GM21367 (cell line): ENCODE results near the gene HCLS1.
A peak's percentile ranks its signal among the peaks of the same experiment; 100 is the strongest.

Source experiments
- ATAC-seq: cut with Tn5 transposase; IDR thresholded peaks from one replicate; pipeline ENCODE4 v1.9.1; 2021; ENCODE audit not compliant: unreplicated experiment

Gene HCLS1

DNA sequence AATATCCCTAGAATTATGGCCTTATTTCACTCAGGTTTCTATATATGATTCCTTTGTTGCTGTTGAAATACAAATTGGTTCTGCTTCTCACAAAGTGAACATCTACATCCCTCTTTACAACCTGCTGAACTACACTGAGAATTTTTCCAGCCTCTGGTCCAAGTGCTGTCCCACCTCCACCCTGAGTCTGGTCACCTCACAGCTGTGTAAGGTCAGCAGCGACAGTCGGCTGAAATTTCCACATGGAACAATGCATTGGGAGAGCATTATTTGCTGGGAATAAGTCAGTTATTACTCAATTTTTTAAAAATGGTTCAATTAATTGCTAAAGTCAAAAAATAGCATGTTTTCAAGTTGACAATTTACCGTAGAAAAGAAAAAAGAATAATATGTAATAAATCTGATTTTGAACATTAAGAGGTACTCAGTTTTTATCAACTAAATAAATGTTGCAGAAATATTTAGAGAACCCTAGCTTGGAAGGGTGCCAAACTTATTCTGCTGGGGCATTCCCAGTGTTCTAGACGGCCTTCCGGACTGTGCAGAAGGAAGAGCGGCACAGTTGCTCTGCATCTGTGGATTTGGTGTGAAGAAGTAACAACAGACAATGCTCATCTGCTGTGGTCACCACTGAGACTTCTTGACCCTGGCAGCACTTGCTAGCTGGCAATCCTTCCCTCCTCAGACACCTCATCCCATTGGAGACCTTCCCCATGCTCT, 1.8 kb downstream of the HCLS1 start:
- no peak for ATAC-seq

DNA sequence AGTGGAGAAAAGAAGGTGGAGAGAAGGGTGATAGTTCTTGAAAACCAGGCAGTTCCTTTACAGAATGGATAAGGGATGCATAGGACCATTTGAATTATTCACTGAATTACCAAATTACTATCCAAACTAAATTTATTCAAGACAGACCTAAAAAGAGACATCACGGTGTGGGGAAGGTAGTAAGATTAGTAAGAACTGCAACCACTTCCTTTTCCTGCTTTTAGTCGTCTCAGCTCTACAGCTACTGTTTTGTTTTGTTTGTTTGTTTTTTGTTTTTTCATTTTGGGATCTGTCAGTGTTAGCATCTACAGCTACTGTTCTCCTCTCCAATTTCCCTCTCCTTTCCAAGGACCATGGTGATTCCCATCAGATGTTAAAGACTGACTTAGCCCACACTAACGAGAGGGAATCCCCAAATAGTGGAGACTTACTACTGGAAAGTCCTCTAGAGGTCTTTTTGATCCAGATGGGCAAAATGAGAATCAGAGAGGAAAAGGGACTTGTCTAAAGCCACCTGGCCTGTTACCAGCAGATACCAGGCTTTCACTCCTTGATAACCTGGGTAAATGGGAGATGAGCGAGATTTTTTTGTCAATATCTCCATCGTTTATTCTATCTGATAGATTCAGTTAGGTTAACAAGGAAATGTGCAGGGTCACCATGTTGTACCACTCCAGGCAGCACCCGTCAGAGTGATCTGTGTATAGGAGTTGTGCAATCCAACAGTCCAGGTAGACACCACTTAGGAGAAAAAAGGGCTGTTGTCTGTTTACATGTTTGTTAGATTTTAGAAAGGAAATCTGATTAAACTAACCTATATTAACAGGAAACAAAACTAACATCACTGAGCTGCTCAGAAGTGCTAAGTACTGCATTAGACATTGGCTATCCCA, 6.0 kb downstream of the HCLS1 start:
- peak; percentile 63 for ATAC-seq

DNA sequence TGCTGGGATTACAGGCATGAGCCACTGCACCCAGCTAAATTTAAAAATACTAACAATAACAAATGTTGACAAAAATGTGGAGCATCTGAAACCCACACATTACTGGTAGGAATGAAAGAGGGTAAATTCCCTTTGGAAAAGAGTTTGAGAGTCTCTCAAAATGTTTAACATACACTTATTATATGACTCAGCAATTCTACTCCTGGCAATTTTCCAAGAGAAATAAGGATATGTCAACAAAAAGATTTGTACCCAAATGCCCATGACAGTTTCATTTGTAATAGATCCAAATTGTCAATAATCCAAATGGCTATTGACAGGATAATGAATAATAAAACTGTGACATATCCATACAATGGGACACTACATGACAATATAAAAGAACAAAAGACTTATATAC, 9.0 kb downstream of the HCLS1 start:
- ATAC-seq, result no peak

DNA sequence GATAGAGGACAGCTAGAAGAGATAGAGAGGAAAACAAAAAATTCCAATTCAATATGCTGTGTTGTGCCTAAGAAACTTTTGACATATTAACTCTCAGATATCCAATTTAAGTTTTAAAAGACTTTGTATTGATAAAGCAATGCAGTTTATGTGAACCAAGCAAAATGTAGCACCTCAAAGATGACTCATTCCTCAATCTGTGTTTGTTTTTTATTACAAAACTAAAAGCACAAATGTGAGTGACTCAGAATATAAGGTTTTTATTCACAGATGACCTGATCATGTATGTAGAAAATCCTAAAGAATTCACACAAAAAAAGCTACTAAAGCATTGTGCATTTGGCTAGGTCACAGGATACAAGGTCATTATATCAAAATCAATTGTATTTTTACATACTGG, 11.1 kb downstream of the HCLS1 start:
- ATAC-seq, result no peak

GRCh38 chr3:121648219-121648958, 12.3 kb downstream of the HCLS1 start:
- ATAC-seq, result no peak

GRCh38 chr3:121645054-121645453, 15.6 kb downstream of the HCLS1 start:
- no peak for ATAC-seq

DNA sequence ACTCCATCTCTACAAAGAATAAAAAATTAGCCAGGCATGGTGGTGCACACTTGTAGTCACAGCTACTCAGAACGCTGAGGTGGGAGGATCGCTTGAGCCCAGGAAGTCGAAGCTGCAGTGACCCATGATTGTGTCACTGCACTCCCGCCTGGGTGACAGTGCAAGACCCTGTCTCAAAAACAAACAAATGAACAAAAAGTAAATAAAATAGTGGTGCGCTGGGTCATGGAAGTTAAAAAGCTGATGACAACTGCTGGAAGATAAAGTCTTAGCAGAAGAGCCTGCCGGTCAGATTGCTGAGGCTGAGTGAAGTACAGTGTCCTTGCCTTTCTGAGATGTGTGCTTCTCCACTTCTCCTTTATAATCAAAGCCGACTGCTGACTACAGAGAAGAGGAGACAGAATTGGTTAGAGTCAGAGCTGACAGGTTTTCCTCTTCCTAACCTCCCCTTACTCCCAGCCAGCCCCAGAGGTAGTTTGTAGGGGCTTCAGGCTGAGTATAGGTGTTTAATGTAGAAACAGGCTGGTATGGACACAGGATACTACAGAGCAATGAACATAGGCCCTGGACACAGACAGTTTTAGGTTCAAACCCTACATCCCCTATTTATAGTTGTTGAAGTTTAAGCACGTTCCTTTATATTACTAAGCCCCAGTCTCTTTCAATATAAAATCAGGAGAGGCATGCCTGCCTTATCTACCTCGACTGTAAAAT, 17.9 kb downstream of the HCLS1 start:
- no peak for ATAC-seq

DNA sequence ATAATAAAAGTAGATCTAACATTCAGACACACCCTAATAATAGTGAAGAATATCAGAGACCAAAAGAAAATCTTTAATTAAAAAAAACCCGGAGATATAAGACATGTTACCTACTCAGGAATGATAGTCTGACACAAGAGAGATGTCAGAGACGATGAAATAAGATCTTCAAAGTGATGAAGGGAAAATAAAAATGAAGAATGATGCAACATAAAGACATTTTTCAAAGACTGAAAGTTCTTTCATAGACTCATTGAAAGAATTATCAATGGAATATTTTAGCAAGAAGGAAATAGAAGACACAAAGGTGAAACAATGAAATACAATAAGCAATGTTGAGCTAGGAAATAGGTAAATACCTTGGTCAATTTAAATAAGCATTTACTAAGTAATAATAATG, 19.6 kb downstream of the HCLS1 start:
- no peak for ATAC-seq

- ATAC-seq, result no peak
Measured at GRCh38 chr3:121637922-121638321, 22.8 kb downstream of the HCLS1 start.

DNA sequence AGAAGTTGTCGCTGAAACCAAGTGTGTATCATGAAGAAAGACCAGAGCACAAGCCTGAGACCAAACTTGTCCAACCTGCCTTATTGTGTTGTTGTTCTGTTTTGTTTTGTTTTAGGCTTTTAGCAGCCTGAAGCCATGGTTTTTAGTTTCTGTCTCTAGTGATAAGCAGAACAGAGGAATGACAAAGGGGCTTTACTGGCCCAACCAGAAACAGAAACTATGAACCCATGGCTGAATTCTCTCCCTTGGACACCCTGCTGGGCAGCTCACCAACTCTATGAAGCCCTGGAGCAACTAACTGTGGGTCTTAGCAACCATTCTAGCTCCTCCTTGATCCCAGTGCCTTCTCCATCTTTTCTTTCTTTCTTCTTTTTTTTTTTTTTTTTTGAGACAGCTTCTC, 30.3 kb downstream of the HCLS1 start:
- ATAC-seq, result no peak

DNA sequence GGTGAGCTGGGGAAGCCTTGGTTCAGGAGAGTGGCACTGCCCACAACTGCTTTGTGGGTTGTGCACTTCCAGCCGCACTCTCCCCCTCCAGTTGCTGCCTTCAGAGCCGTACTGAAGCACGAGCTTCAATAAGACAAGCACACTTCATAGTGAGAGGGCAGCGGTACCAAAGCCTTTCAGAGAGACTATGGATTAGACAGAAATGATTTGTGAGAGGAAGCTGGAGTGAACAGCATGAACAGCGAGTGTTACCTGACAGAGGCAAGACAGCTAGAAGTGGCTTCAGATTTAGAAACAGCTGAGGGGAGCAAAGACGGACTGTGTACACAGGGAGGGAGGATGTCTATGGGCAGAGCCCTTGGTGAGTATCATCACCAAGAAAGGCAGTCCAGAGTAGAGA, 31.1 kb downstream of the HCLS1 start:
- no peak for ATAC-seq

GRCh38 chr3:121627622-121628021, 33.1 kb downstream of the HCLS1 start:
- ATAC-seq, result no peak

GRCh38 chr3:121627211-121627610, 33.5 kb downstream of the HCLS1 start:
- ATAC-seq, result no peak

DNA sequence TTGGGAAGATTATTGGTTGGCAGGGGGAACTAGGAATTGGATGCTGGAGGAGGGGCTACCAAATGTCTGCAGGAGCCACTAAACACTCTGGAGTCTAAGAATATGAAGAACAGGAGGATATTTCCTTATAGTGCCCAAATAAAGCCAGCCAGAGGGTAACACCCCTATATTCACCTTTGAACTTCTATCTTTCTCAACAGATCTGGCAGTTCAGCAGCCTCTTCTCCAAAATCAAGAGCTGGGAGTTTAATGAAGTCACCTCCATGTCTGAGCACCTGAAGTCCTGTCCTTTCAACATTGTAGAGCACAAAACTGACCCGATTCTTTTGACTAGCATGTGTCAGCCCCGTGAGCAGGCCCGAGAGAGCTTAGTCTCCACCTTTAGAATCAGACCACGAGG, 34.2 kb downstream of the HCLS1 start:
- no peak for ATAC-seq

DNA sequence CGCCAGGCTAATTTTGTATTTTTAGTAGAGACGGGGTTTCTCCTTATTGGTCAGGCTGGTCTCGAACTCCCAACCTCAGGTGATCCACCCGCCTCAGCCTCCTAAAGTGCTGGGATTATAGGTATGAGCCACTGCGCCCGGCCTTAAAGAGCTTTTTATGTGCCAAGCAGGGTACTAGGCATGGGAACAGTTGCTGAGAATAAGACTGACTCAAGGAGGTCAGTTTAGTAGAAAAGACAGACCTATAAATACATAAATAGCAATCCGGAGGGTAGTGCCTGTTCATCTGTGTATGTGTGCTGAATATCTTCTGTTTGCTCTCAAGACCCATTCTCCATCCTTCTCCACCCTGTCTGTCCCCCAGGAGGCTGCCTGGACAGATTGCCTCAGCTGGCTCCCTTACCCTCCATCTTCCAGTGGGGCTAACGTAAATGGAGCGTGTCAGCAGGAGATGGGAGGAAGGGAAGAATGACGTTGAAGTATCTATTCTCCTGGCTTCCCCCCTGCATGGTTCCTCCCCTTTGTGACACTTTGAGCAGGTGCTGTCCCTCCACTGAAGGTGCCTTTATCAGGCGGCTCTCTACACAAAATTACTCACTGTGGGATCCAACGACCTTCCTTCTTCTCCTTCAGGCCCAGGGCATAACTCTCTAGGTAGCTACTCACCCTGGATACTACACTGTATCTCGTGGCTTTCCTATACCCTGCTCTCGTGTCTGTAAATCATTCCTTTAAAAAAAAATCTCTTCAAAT, 36.4 kb downstream of the HCLS1 start:
- no peak for ATAC-seq

DNA sequence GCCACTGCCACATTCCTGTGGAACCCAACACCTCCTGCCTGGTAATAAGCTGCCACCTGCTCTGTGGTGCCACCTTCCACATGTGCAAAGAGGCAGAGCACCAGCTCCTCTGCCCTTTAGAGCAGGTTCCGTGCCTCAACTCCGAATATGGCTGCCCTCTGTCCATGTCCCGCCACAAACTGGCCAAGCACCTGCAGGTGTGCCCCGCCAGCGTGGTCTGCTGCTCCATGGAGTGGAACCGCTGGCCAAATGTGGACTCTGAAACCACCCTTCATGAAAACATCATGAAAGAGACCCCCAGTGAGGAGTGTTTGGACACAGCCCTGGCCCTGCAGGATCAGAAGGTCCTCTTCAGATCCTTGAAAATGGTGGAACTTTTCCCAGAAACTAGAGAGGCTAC, 39.2 kb downstream of the HCLS1 start:
- no peak for ATAC-seq

- ATAC-seq, result no peak
Measured at GRCh38 chr3:121619691-121620090, 41.0 kb downstream of the HCLS1 start.

DNA sequence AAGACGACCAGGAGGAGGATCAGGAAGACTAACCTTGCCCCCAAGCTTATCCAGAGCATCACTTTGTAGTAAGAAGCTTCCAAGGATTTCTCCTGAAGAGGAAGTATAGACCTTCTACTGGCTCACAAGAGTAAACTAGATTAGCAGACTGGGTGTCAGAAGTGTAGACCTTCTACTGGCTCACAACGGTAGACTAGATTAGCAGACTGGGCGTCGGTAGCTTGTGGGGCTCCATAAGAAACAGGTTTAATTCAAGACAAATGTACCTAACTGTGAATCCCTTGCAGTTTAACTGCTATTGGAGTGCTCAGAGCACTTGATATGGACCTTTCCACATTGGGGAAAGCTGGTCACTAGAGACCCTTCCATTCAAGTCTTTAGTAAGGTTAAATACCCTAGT, 54.6 kb downstream of the HCLS1 start:
- no peak for ATAC-seq

- no peak for ATAC-seq
Measured at GRCh38 chr3:121604759-121605158, 55.9 kb downstream of the HCLS1 start.

DNA sequence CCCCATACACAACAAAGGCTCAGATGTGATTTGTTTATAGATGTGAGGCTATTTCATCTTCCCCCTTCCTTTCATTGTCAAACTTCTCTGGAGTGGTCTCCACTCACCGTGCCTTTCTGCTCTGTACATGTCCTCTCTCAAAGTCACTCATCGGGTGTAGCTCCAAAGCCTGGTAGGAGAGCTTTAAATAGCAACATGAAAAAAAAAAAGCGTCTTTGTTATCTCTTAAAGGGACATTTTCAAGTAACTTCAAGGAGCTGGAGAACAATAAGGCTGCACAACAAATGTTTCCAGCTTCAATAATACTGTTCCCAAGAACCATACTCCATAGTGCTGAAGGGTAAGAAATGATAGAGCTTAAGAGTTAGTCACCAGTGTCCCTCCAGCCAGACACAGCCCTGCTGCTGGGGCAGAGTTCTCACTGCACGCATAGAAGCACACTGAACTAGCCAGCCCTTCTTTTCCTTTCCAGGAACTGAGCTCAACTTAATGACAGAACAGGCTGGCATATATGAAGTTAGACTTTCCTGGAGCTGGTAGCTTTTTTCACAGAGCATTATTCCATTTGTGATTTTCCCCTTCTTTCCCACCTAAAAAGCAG, 59.4 kb downstream of the HCLS1 start:
- no peak for ATAC-seq
